Measurements from ENCODE around the gene MARCHF10. TPM values are rescaled to one million over a fixed set of nuclear protein-coding genes. Genes with fewer than 3 reads are reported as not detected.

MARCHF10 gene
- total RNA-seq, 2 experiments from 2014 or later: not detected

- Mint-ChIP-seq H3K4me1 (ENCODE audit: low read depth) (peaks cover 3% of the 10 kb centered on the region), H3K27ac (no peak overlapping the region), H3K27me3 (peaks cover 7% of the 10 kb centered on the region), H3K36me3 (ENCODE audit: low read depth) (no peaks in the 10 kb centered on the region), H3K4me3 (no peak overlapping the region), H3K9me3 (no peaks in the 10 kb centered on the region)
- intact Hi-C loops (cut with micrococcal nuclease): no loop called here
- no peak for TF ChIP-seq CTCF (IDR thresholded peaks at IDR 0.05)
- POLR2A ChIA-PET: no interaction called here
- no peak for DNase-seq
- CTCF ChIA-PET: no interaction called here
- ATAC-seq: no peak
These were observed 11.6 kb upstream of the MARCHF10 start for GRCh38 chr17:62819511-62820221.

GRCh38 chr17:62818526-62818925 lies 10.4 kb upstream of the MARCHF10 start:
- Mint-ChIP-seq H3K4me3 (no peak overlapping the region), H3K36me3 (ENCODE audit: low read depth) (no peaks in the 10 kb centered on the region), H3K27me3 (peaks cover 7% of the 10 kb centered on the region), H3K9me3 (peaks cover 8% of the 10 kb centered on the region), H3K27ac (no peak overlapping the region), H3K4me1 (ENCODE audit: low read depth) (peaks cover 3% of the 10 kb centered on the region)
- CTCF ChIA-PET: no interaction called here
- ATAC-seq (no peak), DNase-seq (no peak)
- POLR2A ChIA-PET: no interaction called here
- no peak for TF ChIP-seq CTCF (IDR thresholded peaks at IDR 0.05)
- intact Hi-C loops (cut with micrococcal nuclease): no loop called here

- Mint-ChIP-seq H3K36me3 (ENCODE audit: low read depth) (no peaks in the 10 kb centered on the region), H3K4me3 (no peak overlapping the region), H3K27ac (no peak overlapping the region), H3K9me3 (peaks cover 9% of the 10 kb centered on the region), H3K27me3 (peaks cover 5% of the 10 kb centered on the region), H3K4me1 (ENCODE audit: low read depth) (peaks cover 3% of the 10 kb centered on the region)
- ChIA-PET CTCF (interaction anchor here (0.6 kb wide), 1 partner anchor 314 kb away, joined by 3 read pairs; no protein-coding TSS in a partner anchor), POLR2A (no interaction called here)
- ATAC-seq (no peak), DNase-seq (no peak)
- intact Hi-C loops (cut with micrococcal nuclease): no loop called here
- no peak for TF ChIP-seq CTCF (IDR thresholded peaks at IDR 0.05)
These were observed 8.2 kb upstream of the MARCHF10 start for GRCh38 chr17:62816282-62816839.

- no peak for ATAC-seq
- H3K9me3 Mint-ChIP-seq: peaks cover 9% of the 10 kb centered on the region
- H3K4me3 Mint-ChIP-seq: no peak overlapping the region
- CTCF ChIA-PET: no interaction called here
- no peak for TF ChIP-seq CTCF (IDR thresholded peaks at IDR 0.05)
- DNase-seq: no peak
- intact Hi-C loops (cut with micrococcal nuclease): no loop called here
- POLR2A ChIA-PET: no interaction called here
- H3K4me1 Mint-ChIP-seq (ENCODE audit: low read depth): peaks cover 13% of the 10 kb centered on the region
- H3K27me3 Mint-ChIP-seq: peaks cover 23% of the 10 kb centered on the region
- no peaks in the 10 kb centered on the region for H3K36me3 Mint-ChIP-seq (ENCODE audit: low read depth)
- no peak overlapping the region for H3K27ac Mint-ChIP-seq
These were observed 1.5 kb upstream of the MARCHF10 start for GRCh38 chr17:62809656-62810055.

- Mint-ChIP-seq H3K27ac (no peak overlapping the region), H3K4me1 (ENCODE audit: low read depth) (peaks cover 13% of the 10 kb centered on the region), H3K36me3 (ENCODE audit: low read depth) (no peaks in the 10 kb centered on the region), H3K4me3 (no peak overlapping the region), H3K9me3 (peaks cover 1% of the 10 kb centered on the region), H3K27me3 (peaks cover 32% of the 10 kb centered on the region)
- CTCF ChIA-PET: no interaction called here
- intact Hi-C loops (cut with micrococcal nuclease): no loop called here
- ATAC-seq: no peak
- POLR2A ChIA-PET: no interaction called here
- TF ChIP-seq CTCF (IDR thresholded peaks at IDR 0.05): no peak
- no peak for DNase-seq
These were observed 459 bp upstream of the MARCHF10 start for GRCh38 chr17:62808576-62808970.

Data from activated CD8-positive, alpha-beta T cell treated with anti-CD3 and anti-CD28 coated beads for 36 hours (primary cell).